ENCODE measurements around the gene KRTAP10-4.
"Not testable (repeated sequence)": the region's sequence is repeated elsewhere in the genome, so short reads cannot be mapped to it uniquely, and the experiment has no call there.

KRTAP10-4 gene

DNA sequence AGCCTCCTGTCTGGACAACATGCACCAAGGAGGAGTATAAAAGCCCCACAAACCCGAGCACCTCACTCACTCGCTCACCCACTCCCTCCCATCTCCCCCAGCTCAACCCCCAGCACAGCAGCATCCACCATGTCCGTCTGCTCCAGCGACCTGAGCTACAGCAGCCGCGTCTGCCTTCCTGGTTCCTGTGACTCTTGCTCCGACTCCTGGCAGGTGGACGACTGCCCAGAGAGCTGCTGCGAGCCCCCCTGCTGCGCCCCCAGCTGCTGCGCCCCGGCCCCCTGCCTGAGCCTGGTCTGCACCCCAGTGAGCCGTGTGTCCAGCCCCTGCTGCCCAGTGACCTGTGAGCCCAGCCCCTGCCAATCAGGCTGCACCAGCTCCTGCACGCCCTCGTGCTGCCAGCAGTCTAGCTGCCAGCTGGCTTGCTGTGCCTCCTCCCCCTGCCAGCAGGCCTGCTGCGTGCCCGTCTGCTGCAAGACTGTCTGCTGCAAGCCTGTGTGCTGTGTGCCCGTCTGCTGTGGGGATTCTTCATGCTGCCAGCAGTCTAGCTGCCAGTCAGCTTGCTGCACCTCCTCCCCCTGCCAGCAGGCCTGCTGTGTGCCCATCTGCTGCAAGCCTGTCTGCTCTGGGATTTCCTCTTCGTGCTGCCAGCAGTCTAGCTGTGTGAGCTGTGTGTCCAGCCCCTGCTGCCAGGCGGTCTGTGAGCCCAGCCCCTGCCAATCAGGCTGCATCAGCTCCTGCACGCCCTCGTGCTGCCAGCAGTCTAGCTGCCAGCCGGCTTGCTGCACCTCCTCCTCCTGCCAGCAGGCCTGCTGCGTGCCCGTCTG, at the start of gene KRTAP10-4:
KRTAP10-4 (plus strand) TSS at position 100 of the 827 bp plus-strand sequence; CDS start at position 130, 30 bp downstream.
- not testable (repeated sequence) for DNase-seq (ENCODE audit: low read depth in 2 of 2, low spot score in 1 of 2)

- no peak for DNase-seq (ENCODE audit: low read depth in 2 of 2, low spot score in 1 of 2)
Observed at GRCh38 chr21:44524414-44525371, 48.8 kb upstream of the KRTAP10-4 start.

GRCh38 chr21:44525391-44526095, 48.0 kb upstream of the KRTAP10-4 start:
- DNase-seq (ENCODE audit: low read depth in 2 of 2, low spot score in 1 of 2), result no peak

DNA sequence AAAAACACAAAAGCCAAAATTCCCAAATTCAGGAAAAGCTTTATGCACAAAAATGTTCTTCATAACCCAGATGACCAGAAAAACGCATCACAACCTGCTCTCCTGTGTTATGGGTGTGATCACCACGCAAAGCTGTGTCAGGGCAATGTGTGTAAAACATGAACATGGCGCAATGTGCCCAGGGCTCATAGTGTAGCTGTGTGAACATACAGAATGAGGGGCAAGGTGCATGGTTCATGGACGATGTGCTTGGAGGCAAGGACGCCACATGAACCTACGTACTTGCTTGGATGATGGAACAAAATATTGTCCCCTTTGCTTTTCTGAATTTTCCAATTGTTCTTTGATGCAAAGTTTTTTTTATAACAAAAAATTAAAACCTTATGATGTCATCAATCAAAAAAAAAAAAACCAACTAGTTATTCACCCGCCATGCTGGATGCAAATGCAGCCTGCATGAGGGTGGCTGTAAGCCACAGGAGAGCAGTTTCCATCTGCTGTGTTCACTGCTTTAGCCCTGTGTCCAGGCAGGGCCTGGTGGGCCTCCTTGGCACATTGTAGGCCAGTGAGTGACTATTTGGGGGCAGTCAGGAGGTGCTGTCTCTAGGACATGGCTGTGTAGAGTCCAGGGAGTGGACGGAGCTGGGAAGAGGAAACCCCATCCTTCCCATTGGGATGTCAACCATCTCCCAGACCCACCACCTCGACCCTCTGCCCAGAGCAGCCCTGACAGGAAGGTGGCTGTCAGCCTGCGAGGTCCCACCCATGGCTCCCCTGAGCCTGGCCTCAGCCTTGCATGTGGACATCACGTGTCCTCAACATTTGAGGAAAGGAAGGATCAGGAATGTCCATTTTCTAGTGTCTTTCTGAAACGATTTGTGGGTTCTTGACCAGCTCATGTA, 47.2 kb upstream of the KRTAP10-4 start:
- DNase-seq (ENCODE audit: low read depth in 2 of 2, low spot score in 1 of 2), result no peak

- DNase-seq (ENCODE audit: low read depth in 2 of 2, low spot score in 1 of 2), result no peak
Observed at GRCh38 chr21:44527156-44527982, 46.2 kb upstream of the KRTAP10-4 start.

GRCh38 chr21:44527983-44528633, 45.4 kb upstream of the KRTAP10-4 start:
- DNase-seq (ENCODE audit: low read depth in 2 of 2, low spot score in 1 of 2), result no peak

DNA sequence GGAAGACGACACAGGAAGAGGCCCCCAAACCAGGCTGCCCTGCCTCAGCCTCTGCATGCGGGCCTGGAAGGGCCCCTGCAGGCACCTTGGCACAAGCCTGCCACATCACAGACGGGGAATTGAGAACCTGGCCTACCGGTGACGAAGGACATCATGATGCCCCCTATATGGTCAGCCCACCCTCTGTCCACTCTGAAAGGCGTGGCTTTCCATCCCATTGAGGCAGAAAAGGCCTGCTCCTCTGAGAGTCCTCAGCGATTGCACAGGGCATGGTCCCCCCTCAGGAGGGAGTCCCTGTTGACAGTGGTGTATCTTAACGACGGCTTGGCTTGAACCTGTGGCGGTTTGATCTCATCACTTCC, 44.9 kb upstream of the KRTAP10-4 start:
- no peak for DNase-seq (ENCODE audit: low read depth in 2 of 2, low spot score in 1 of 2)

GRCh38 chr21:44529011-44529421, 44.5 kb upstream of the KRTAP10-4 start:
- DNase-seq (ENCODE audit: low read depth in 2 of 2, low spot score in 1 of 2), result no peak

- DNase-seq (ENCODE audit: low read depth in 2 of 2, low spot score in 1 of 2), result no peak
Observed at GRCh38 chr21:44529503-44530125, 43.9 kb upstream of the KRTAP10-4 start.

DNA sequence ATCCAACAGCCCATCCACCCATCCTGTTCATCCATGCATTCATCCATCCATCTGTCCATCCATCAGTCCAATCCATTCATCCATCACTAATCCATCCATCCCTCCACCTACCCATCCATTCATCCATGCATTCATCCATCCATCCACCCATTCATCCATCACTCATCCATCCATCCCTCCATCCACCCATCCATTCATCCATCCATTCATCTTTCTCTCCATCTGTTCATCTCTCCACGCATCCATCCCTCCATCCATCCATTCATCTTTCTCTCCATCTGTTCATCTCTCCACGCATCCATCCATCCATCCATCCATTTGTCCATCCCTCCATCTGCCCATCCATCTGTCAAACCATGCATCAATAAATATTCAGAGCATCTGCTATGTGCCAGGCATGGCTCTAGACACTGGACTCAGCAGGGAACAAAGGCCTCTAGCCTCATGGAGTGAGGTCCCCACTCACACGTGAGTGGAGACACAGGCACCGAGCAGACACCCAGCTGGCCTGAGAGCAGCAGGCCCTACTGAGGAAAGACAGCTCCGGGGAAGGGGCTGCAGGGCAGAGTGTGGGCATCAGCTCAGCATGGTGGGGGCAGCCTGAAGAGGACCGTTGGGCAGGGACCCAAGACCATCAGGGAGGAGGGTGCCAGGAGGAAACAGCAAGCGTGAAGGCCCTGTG, 43.2 kb upstream of the KRTAP10-4 start:
- no peak for DNase-seq (ENCODE audit: low read depth in 2 of 2, low spot score in 1 of 2)

GRCh38 chr21:44530903-44531605, 42.5 kb upstream of the KRTAP10-4 start:
- no peak for DNase-seq (ENCODE audit: low read depth in 2 of 2, low spot score in 1 of 2)

DNA sequence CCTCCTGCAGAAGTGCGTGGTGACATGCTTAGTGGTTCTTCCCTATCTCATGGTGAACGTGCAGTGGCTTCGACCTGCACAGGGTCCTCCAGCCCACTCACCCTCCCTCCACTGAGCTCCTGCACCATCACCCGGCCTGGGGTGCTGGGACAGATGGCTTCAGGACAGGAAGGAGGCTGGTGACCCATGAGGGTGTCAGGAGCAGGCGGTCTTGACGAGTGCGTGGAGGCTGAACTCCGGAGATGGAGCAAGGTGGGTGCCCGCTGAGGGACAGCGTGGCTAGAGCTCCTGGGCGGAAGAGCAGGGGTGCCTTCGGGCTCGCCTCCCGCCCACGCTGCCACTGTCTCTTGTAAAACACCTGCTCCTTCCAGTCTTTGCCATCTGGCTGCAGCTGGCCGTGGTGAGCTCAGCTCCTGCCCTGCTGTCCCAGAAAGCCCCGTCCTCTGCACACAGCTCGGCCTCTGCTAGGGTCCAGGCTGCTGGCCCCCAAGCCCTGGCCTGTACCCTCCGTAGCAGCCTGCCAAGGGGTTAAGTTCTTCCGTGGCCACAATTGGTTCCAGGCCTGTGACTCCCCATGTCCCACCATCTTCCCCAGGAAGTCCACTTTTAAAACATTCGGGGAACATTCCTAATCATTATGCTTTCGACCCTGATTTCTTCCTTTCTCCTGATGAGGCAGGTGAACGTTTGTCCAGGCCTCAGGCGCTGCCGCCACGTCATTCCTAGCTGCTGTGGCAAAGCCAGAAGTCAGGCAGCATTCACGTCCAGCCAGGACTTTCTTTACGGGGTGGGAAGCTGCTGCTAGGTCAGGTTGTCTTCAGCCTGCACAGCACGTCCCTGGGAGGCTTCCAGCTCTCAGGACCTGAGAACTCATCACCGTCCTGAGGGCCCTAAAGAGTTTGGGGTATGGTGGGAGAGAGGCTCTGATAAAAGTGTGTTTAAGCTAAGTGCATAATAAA, 41.6 kb upstream of the KRTAP10-4 start:
- no peak for DNase-seq (ENCODE audit: low read depth in 2 of 2, low spot score in 1 of 2)

DNA sequence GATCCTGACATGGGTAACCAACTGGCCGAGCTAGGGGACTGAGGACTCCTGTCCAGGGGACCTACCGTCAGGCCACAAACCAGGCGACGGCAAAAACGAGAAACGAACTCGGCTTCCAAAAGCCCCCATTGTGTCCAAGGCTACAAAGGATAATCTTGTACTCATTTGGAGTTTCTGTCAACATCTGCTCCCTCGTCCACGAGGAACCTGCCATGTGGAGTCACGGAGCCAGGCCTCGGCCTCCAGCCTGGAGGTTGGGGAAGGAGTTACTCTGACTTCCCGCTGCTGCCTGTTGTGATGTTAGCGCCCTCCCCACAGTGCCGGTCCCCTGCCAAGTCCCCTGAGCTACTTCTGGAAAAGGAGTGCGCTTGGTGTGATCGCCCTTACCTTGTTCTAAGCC, 40.8 kb upstream of the KRTAP10-4 start:
- DNase-seq (ENCODE audit: low read depth in 2 of 2, low spot score in 1 of 2), result no peak

- DNase-seq (ENCODE audit: low read depth in 2 of 2, low spot score in 1 of 2), result no peak
Observed at GRCh38 chr21:44533121-44533890, 40.2 kb upstream of the KRTAP10-4 start.

DNA sequence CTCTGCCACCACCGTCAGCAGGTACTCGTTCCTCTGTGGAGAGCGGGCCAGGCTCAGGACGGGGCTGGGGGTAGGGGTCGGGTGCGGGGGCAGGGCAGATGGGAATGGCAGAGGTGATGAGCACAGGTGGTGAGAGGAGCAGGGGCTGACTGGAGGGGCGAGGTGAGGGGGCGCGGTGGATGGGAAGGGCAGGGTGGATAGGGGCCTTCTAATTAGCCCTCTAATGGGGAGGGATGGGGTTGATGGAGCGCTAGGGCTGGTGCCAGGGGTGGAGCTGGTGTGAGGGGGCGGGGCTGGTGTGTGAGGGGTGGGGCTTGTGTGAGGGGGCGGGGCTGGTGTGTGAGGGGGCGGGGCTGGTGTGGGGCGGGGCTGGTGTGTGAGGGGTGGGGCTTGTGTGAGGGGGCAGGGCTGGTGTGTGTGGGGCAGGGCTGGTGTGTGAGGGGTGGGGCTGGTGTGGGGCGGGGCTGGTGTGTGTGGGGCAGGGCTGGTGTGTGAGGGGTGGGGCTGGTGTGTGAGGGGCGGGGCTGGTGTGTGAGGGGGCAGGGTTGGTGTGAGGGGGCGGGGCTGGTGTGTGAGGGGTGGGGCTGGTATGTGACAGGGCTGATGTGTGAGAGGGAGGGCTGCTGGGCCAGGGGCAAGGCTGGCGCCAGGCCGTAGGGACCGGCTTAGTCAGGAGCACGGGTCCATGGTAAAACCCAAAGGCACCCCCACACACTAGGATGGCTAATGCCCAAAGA, 39.5 kb upstream of the KRTAP10-4 start:
- no peak for DNase-seq (ENCODE audit: low read depth in 2 of 2, low spot score in 1 of 2)

Measured in stimulated activated CD8-positive, alpha-beta memory T cell treated with anti-CD3 and anti-CD28 coated beads, Interleukin-4, amount 100 ng/mL, for 4 hours (primary cell).